K562 (cell line): ENCODE results near the gene PARP1. TPM values are rescaled to one million over a fixed set of nuclear protein-coding genes. Genes with fewer than 3 reads are reported as not detected.

Experiments
- ATAC-seq: fragments of 200-7000 bp; cut with Tn5 transposase; 3 replicates; pipeline ENCODE4 v1.9.1; 2020; ENCODE audit warnings: moderate library complexity
- BruUV-seq: library from RNA; stranded (reverse); fragments of 400-500 nt; replicated peaks from 2 replicates; lab custom pipeline; 2021; lab: Mats Ljungman, UMichigan
- CTCF ChIA-PET: fragments of 300-600 bp; formaldehyde crosslinking; extraction: SDS; loops from one replicate; lab custom pipeline; 2021; ENCODE audit warnings: low intra/inter-chr PET ratio; lab: Yijun Ruan, JAX
- POLR2A ChIA-PET: fragments of 300-600, 350-650 bp; sonication (Branson Sonifier 250); formaldehyde crosslinking; extraction: SDS; loops from one replicate; lab custom pipeline; 2021; ENCODE audit warnings: antibody characterized with exemption, inconsistent platforms; lab: Yijun Ruan, JAX
- DNase-seq, 4 experiments: peaks; one replicate each; pipeline versions ENCODE4 v3.0.0 to v3.0.0-alpha.2; 2011 to 2018; ENCODE audit warnings: low spot score in 3 of 4, mixed read lengths in 3 of 4; ENCODE audit errors: extremely low read depth in 1 of 4
- FAIRE-seq: peaks from 2 replicates; lab custom pipeline; 2011; peaks lifted over from hg19 to GRCh38; lab: Jason Lieb, UNC
- H2AFZ ChIP-seq: 2 replicates; pipeline ENCODE4 v1.6.0; 2011; ENCODE audit warnings: low read depth, low read length, control low read depth, inconsistent platforms
- H3K27ac ChIP-seq: fragments of 200-600 bp; 3 replicates; pipeline ENCODE4 v1.8.0; 2011; ENCODE audit warnings: low read depth, mild to moderate bottlenecking, control low read depth, inconsistent platforms, low read length, moderate library complexity, mixed read lengths; ENCODE audit errors: extremely low read depth
- H3K27me3 ChIP-seq, 2 experiments: fragments of 300-600 bp in 1 of 2; 2 replicates in 1 of 2; 3 replicates in 1 of 2; pipeline versions ENCODE4 v1.6.0 to v1.8.0; 2011; ENCODE audit warnings: inconsistent platforms in 2 of 2, low read length in 2 of 2, mild to moderate bottlenecking in 1 of 2, mixed read lengths in 1 of 2, moderate library complexity in 1 of 2; ENCODE audit not compliant: control insufficient read depth in 2 of 2, insufficient read depth in 2 of 2
- H3K36me3 ChIP-seq: fragments of 300-600 bp; 3 replicates; pipeline ENCODE4 v1.8.0; 2011; ENCODE audit warnings: mild to moderate bottlenecking, low read length, inconsistent platforms; ENCODE audit not compliant: control insufficient read depth, insufficient read depth
- H3K4me1 ChIP-seq, 2 experiments: fragments of 200-600 bp in 1 of 2; replicated peaks in 1 of 2; 2 replicates in 1 of 2; 3 replicates in 1 of 2; pipeline versions ENCODE4 v1.5.1 to v1.8.0; 2011; ENCODE audit warnings: inconsistent platforms in 2 of 2, low read length in 2 of 2, mild to moderate bottlenecking in 1 of 2, mixed read lengths in 1 of 2, moderate library complexity in 1 of 2; ENCODE audit not compliant: control insufficient read depth in 2 of 2, insufficient read depth in 2 of 2
- H3K4me2 ChIP-seq: 2 replicates; pipeline ENCODE4 v1.6.1; 2011; ENCODE audit warnings: low read length, control low read depth, inconsistent platforms, mixed read lengths; ENCODE audit not compliant: insufficient read depth
- H3K4me3 ChIP-seq: fragments of 200-600 bp; sonication (generic), shearing (Covaris generic); 2 replicates; pipeline ENCODE4 v1.5.1; 2016; ENCODE audit warnings: control low read depth, inconsistent platforms
- H3K79me2 ChIP-seq: fragments of 200-600 bp; 3 replicates; pipeline ENCODE4 v1.8.0; 2011; ENCODE audit warnings: low read length, inconsistent platforms; ENCODE audit not compliant: control insufficient read depth, insufficient read depth
- H3K9ac ChIP-seq, 2 experiments: 2 replicates each; pipeline versions ENCODE4 v1.6.0 to v1.6.1; 2011; ENCODE audit warnings: low read depth in 2 of 2, low read length in 2 of 2, control low read depth in 1 of 2, inconsistent platforms in 1 of 2, mild to moderate bottlenecking in 1 of 2, mixed read lengths in 1 of 2; ENCODE audit not compliant: insufficient read depth in 1 of 2
- H3K9me1 ChIP-seq: one replicate; pipeline ENCODE4 v1.6.0; 2011; ENCODE audit warnings: inconsistent platforms, mild to moderate bottlenecking, low read length, moderate library complexity; ENCODE audit not compliant: control insufficient read depth, insufficient read depth
- H3K9me3 ChIP-seq: replicated peaks from 2 replicates; pipeline ENCODE4 v1.5.1; 2011; ENCODE audit warnings: low read depth, low read length, inconsistent platforms; ENCODE audit not compliant: control insufficient read depth, insufficient read depth
- H4K20me1 ChIP-seq: replicated peaks from 2 replicates; pipeline ENCODE4 v1.6.1; 2011; ENCODE audit warnings: low read length, inconsistent platforms, mixed read lengths; ENCODE audit not compliant: control insufficient read depth, insufficient read depth
- CREM ChIP-seq: IDR thresholded peaks from 2 replicates; pipeline ENCODE4 v1.6.1; 2014; ENCODE audit warnings: antibody characterized with exemption, low read depth
- FOXO4 ChIP-seq: fragments of 450-650 bp; formaldehyde crosslinking; IDR thresholded peaks from 2 replicates; pipeline ENCODE4 v1.4.0; 2020; ENCODE audit warnings: mild to moderate bottlenecking, moderate library complexity
- MCM5 ChIP-seq: fragments of 450-650 bp; IDR thresholded peaks from 2 replicates; pipeline ENCODE4 v1.6.1; 2016; ENCODE audit warnings: low read depth
- SPI1 ChIP-seq: IDR thresholded peaks from 2 replicates; pipeline ENCODE4 v1.6.1; 2011; ENCODE audit warnings: low read depth, low read length, control low read depth, borderline replicate concordance
- ZNF780A ChIP-seq: fragments of 250-450 bp; sonication (Bioruptor Pico); IDR thresholded peaks from 2 replicates; pipeline ENCODE4 v1.5.0; 2021; ENCODE audit warnings: mild to moderate bottlenecking
- WGBS: fragments of 100-300 bp; shearing (Covaris generic); methylation state at CpG from one replicate; pipeline ENCODE4 v1.1.6; 2016; ENCODE audit warnings: low coverage, mixed read lengths; ENCODE audit not compliant: insufficient coverage; ENCODE audit errors: missing lambda C conversion rate; 5-methylcytosine and 5-hydroxymethylcytosine counted together
- in situ Hi-C: fragments of 300-500 bp; cut with MboI; formaldehyde crosslinking; loops from 4 replicates; pipeline ENCODE4 v1.15.0; 2018; ENCODE audit warnings: inconsistent platforms, mixed read lengths
- intact Hi-C: fragments of 100-400 bp; cut with micrococcal nuclease; formaldehyde crosslinking; loops from 2 replicates; pipeline ENCODE4 v1.14.2; 2022
- polyA plus RNA-seq, 8 experiments: library from polyadenylated mRNA; depleted of rRNA in 4 of 8; stranded (reverse) in 5 of 8; unstranded in 3 of 8; fragments of >200 nt; fragmentation: Nextera tagmentation in 2 of 8; fragmentation: Illumina TruSeq in 1 of 8; extraction: Ambion mirVana in 2 of 8; extraction: Trizol in 1 of 8; gene quantifications; 2 replicates each; pipeline versions ENCODE4 v1.2.1 to v1.2.3, GENCODE V29; 2011 to 2014; ENCODE audit warnings: inconsistent platforms in 1 of 8, missing spikeins in 1 of 8
- total RNA-seq, 7 experiments: library from RNA; depleted of rRNA in 6 of 7; stranded (reverse); fragments of >200 nt in 6 of 7; fragmentation: Illumina TruSeq in 2 of 7; extraction: Trizol in 2 of 7; gene quantifications; 2 replicates each; pipeline versions ENCODE4 v1.2.1 to v1.2.3, GENCODE V29; 2011 to 2021; ENCODE audit warnings: low replicate concordance in 1 of 7

Gene PARP1
- total and polyA plus RNA-seq, 9 of the 15 experiments (the other 6 are each of a cell fraction or from before 2014, with no cell fraction given) = 121 to 306 (median 250) TPM

GRCh38 chr1:226420897-226421296 is 13.0 kb upstream of the PARP1 start:
- no peak for DNase-seq
- intact Hi-C loops (loop anchor here (10.0 kb wide), 1 partner anchor 404 kb away; no protein-coding TSS in a partner anchor), in situ Hi-C loops (no loop called here)
- Histone ChIP-seq H4K20me1 (no peaks in the 10 kb centered on the region), H3K36me3 (no peaks in the 10 kb centered on the region), H3K4me2 (no peak overlapping the region), H3K27me3 (peaks cover 15 to 31% of the 10 kb centered on the region in 2 experiments), H3K9ac (no peak overlapping the region), H3K4me1 (no peaks in the 10 kb centered on the region; a peak in 1 of 5 replicates), H3K9me1 (no peaks in the 10 kb centered on the region), H3K4me3 (no peak overlapping the region), H3K9me3 (no peaks in the 10 kb centered on the region), H2AFZ (no peak overlapping the region), H3K27ac (no peak overlapping the region), H3K79me2 (no peaks in the 10 kb centered on the region)
- no peak for FAIRE-seq
- WGBS = 5% methylated on average over 3 of the region's 3 CpGs
- ChIA-PET CTCF (no interaction called here), POLR2A (interaction anchor here (0.5 kb wide), 1 partner anchor 189 kb away, joined by 3 read pairs; no protein-coding TSS in a partner anchor)
- BruUV-seq = no TSS peak
- TF ChIP-seq FOXO4 (no peak), SPI1 (peak; percentile 51; the same call in 1 of the 2 replicates), ZNF780A (CRISPR knock-in tag) (no peak), MCM5 (no peak), CREM (no peak)
- no peak for ATAC-seq
